ENCODE measurements around the gene PCF11.

The PCF11 gene

DNA sequence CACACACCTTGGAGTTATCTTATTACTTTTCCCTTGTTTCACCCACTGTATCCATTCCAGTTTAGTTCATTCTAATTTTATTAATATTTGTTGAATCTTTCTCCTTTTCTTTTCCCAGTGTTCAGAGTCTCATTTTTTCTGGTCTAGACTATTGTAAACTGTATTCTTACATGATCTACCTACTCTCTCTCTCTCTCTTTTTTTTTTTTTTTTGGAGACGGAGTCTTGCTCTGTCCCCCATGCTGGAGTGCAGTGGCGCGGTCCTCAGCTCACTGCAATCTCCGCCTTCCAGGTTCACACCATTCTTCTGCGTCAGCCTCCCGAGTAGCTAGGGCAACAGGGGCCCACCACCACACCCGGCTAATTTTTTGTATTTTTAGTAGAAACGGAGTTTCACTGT, 38.7 kb downstream of the PCF11 start:
- TF ChIP-seq POLR2AphosphoS5 (IDR thresholded peaks at IDR 0.05; ENCODE audit: low read depth, low read length) (no peak), REST (IDR thresholded peaks at IDR 0.05; ENCODE audit: insufficient read depth in 1 of 2, low read depth in 2 of 2, low read length in 2 of 2) (no peak), FOXP2 (optimal IDR thresholded peaks at IDR 0.05; ENCODE audit: borderline replicate concordance, extremely low read depth, extremely low read length, insufficient read depth) (no peak), SIN3A (IDR thresholded peaks at IDR 0.05; ENCODE audit: borderline replicate concordance, insufficient read depth, low read length) (no peak), TAF1 (IDR thresholded peaks at IDR 0.05; ENCODE audit: borderline replicate concordance, insufficient read depth, low read length) (no peak)

DNA sequence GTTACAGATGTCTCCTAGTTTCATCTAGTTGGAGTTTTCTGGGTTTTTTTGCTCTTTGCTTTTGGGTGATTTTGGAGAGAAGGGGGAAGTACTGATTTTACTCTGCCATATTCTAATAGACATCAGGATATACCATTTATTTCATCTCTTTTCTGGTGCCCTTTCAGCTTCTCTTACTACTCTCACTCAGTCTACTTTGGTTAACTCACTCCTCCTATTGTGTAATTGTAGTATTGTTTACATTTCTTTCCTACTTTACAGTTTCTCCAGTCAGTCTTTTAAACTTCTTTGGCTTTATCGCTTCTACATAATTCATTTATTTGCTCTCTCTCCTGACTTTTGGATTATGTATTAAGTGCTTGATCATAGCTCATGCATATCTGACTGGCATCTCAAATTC, 43.1 kb downstream of the PCF11 start:
- TF ChIP-seq REST (IDR thresholded peaks at IDR 0.05; ENCODE audit: insufficient read depth in 1 of 2, low read depth in 2 of 2, low read length in 2 of 2) (no peak), SIN3A (IDR thresholded peaks at IDR 0.05; ENCODE audit: borderline replicate concordance, insufficient read depth, low read length) (no peak), FOXP2 (optimal IDR thresholded peaks at IDR 0.05; ENCODE audit: borderline replicate concordance, extremely low read depth, extremely low read length, insufficient read depth) (no peak), POLR2AphosphoS5 (IDR thresholded peaks at IDR 0.05; ENCODE audit: low read depth, low read length) (no peak), TAF1 (IDR thresholded peaks at IDR 0.05; ENCODE audit: borderline replicate concordance, insufficient read depth, low read length) (no peak)

DNA sequence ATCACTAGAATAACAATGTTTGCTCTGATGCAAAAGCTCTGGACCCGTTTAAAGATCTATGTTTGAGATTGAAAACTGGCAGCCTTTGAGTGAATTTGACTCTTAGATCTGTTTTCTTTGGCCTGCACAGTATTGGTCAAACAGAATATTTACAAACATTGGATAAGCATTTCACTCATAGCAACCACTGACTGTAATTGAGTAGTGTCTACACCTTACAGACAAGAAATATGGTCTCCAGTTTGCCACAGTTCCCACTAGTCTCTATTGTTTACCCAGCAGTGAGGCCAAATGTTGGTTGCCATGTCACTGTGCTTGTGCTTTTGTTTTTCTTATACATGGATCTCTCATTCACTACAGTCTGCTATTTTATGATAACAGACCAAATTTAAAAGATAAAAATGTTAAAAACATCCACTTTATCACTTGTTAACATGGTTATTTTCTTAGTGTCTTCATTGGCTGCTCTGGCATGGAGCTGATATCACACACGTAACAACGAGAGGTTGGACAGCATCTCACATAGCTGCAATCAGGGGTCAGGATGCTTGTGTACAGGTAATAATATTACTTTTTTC, 48.8 kb downstream of the PCF11 start:
- TF ChIP-seq SIN3A (IDR thresholded peaks at IDR 0.05; ENCODE audit: borderline replicate concordance, insufficient read depth, low read length): no peak
- TF ChIP-seq FOXP2 (optimal IDR thresholded peaks at IDR 0.05; ENCODE audit: borderline replicate concordance, extremely low read depth, extremely low read length, insufficient read depth): no peak
- no peak for TF ChIP-seq TAF1 (IDR thresholded peaks at IDR 0.05; ENCODE audit: borderline replicate concordance, insufficient read depth, low read length)
- TF ChIP-seq REST (IDR thresholded peaks at IDR 0.05; ENCODE audit: insufficient read depth in 1 of 2, low read depth in 2 of 2, low read length in 2 of 2): no peak
- TF ChIP-seq POLR2AphosphoS5 (IDR thresholded peaks at IDR 0.05; ENCODE audit: low read depth, low read length): no peak

- TF ChIP-seq TAF1 (IDR thresholded peaks at IDR 0.05; ENCODE audit: borderline replicate concordance, insufficient read depth, low read length) (no peak), SIN3A (IDR thresholded peaks at IDR 0.05; ENCODE audit: borderline replicate concordance, insufficient read depth, low read length) (no peak), POLR2AphosphoS5 (IDR thresholded peaks at IDR 0.05; ENCODE audit: low read depth, low read length) (no peak), REST (IDR thresholded peaks at IDR 0.05; ENCODE audit: insufficient read depth in 1 of 2, low read depth in 2 of 2, low read length in 2 of 2) (no peak), FOXP2 (optimal IDR thresholded peaks at IDR 0.05; ENCODE audit: borderline replicate concordance, extremely low read depth, extremely low read length, insufficient read depth) (no peak)
These were observed 49.3 kb downstream of the PCF11 start for GRCh38 chr11:83206221-83206620.

DNA sequence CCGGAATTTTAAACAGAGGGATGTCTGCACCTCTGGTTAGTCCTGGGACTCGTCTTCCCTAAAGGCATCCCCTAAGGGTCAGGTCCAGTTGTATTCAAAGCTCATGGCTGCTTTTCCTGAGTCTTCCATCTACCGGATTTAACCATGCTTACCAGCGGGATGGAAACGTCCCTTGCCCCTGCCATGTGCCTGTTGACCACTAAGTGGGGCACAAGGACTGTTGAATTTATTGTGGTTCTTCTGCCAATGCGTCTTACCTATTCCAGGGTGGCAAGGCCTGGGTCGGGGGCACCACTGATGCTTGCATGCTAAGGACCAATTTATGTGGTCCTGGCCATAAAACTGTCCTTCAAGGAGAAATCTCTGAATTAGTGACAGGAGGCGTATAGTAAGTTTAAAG, 62.2 kb downstream of the PCF11 start:
- TF ChIP-seq SIN3A (IDR thresholded peaks at IDR 0.05; ENCODE audit: borderline replicate concordance, insufficient read depth, low read length) (no peak), POLR2AphosphoS5 (IDR thresholded peaks at IDR 0.05; ENCODE audit: low read depth, low read length) (no peak), REST (IDR thresholded peaks at IDR 0.05; ENCODE audit: insufficient read depth in 1 of 2, low read depth in 2 of 2, low read length in 2 of 2) (no peak), TAF1 (IDR thresholded peaks at IDR 0.05; ENCODE audit: borderline replicate concordance, insufficient read depth, low read length) (no peak), FOXP2 (optimal IDR thresholded peaks at IDR 0.05; ENCODE audit: borderline replicate concordance, extremely low read depth, extremely low read length, insufficient read depth) (no peak)

Measured in PFSK-1 (cell line).